GM21717 (cell line): ENCODE results near the gene DLX5.

ENCODE experiments used
- ATAC-seq: cut with Tn5 transposase; IDR thresholded peaks from one replicate; pipeline ENCODE4 v1.9.1; 2021; ENCODE audit warnings: mild to moderate bottlenecking, moderate library complexity; ENCODE audit not compliant: unreplicated experiment

DLX5 gene

DNA sequence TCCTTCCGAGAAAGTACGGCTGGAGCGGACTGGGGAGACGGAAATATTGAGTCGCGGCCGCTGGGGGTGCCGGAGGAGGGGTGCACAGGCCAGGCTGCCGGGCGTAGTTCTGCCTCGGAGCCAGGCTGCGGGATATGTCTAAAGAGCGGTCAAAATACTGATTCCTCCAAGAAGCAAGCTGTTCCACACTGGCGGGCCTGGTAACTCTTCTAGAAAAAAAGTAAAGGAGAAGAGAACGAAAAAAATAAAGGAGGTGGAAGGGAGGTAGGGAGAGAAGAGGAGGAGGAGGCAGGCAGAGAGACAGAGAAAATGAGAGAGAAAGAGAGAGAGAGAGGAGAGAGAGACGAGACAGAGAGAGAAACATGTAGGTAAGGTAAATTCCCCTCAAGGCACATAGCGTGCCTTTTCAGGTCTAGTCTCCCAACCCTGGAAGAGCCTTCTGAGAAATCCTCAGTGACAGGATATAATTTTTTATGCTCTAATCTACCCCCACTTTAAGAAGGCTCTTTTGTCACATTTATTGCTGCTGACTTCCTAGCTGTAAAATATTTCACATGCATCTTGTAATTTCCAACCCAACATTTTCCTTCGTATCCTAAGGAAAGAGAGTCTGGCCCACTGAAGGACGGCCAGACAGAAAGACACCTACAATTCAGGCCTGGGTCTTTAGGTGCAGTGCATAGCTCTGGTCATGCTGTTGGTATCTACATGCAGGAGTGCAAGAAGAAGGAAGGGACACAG, 5.7 kb downstream of the DLX5 start:
- ATAC-seq: no peak

GRCh38 chr7:97018126-97018601, 6.5 kb downstream of the DLX5 start:
- ATAC-seq: no peak

- ATAC-seq: no peak
Measured at GRCh38 chr7:97017192-97018125, 7.2 kb downstream of the DLX5 start.

DNA sequence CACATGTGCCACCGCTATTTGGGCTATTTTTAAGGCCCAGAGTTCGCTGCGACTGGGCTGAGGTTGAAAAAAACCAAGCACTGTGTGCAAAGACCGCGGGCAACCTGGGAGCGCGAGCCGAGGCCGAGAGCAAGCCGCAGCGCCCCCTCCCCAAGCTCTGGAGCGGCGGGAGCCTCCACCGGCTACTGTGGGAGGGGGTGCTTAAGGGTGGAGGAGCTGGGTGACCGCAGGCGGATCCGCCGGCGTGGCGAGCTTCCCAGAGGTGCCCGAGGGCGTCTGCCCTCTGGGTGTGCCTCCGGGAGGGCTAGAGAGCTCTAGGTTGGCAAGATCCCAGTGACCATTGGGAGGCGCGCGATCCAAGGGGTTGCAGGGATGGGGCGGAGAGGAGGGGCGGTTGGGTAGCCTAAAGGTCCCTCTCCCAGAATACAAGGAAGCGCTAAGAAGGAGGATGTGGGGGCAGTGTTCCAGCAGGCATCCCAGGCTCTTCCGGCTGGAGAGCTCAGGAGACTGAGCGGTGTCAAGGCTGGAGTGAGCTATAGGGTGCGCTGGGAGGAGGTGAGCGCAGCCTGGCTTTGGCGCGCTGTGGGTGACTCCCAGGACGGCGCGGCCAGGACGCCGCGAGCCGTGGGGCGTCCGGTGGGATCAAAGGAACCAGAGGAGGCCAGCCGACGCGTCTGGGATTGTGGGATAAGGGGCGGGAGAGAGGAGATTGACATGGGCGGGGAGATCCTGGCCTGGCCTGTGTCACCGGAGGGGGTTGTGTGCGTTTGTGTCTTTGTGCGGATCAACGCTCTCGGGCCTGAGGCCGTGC, 8.0 kb downstream of the DLX5 start:
- ATAC-seq: no peak

- no peak for ATAC-seq
Measured at GRCh38 chr7:97015756-97016380, 8.8 kb downstream of the DLX5 start.

DNA sequence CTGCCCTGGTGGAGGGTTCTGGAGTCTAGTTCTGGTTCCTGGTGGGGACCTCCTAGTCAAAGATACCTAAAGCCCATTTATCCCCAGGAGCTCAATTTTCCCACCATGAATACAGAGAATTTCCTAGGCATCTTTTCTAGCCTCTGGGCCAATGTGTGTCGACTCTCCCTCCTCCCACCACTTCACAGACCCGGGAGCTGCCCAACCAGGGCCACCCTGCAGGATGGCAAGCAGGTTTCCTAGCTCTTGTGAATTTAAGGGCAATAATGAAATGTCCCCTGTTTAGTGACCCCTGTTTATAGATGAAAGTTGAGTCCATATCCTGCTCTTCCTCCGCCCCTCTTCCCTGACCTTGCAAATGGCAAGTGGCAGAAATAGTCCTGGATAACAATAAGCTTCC, 9.4 kb downstream of the DLX5 start:
- ATAC-seq: no peak

- no peak for ATAC-seq
Measured at GRCh38 chr7:97014145-97014750, 10.4 kb downstream of the DLX5 start.

DNA sequence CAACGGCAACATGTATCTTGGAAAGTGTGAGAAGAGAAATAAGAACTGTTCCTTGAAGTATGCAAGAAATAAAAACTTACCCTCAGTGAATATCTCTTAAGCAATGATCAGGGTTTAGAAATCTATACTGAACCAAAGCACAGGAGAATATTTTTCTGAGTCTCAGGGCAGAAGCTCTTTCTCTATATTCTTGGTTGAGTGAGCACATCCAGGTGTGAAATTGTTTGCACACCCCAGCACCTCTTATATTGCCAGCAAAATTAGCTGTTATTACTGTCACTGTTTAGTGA, 10.8 kb downstream of the DLX5 start:
- ATAC-seq: no peak

DNA sequence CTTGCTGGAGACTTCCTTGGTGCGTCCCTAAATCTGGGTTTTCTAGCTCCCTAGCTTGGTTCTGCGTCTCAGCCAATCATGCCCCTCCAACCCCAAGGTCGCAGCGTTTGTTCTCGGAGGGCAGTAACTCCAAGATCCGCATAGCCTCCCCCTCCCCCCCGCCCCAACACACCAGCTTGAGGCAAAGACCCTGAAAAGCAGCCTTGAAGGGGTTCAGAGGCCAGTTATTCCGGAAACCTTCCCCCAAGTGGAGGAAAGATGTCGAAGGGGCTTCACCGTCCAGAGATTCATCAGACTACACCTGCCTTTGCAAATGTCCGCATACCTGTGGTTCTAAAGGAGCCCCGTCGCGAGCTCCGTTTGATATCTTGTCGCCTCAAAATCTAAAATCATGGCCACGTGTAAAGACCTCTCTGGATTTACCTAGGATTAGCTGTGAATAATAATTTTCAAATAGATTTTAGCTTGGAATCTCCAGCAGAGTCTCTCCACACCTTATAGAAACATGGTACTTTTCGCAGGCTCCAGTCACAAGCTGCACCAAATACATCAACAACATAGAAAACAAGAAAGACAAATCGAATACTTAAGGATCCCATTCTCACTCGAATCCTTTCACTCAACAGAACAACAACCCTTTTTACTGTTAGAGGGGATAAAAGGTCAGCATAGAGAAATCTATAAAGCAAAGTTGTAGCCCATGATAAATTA, 11.3 kb downstream of the DLX5 start:
- no peak for ATAC-seq

DNA sequence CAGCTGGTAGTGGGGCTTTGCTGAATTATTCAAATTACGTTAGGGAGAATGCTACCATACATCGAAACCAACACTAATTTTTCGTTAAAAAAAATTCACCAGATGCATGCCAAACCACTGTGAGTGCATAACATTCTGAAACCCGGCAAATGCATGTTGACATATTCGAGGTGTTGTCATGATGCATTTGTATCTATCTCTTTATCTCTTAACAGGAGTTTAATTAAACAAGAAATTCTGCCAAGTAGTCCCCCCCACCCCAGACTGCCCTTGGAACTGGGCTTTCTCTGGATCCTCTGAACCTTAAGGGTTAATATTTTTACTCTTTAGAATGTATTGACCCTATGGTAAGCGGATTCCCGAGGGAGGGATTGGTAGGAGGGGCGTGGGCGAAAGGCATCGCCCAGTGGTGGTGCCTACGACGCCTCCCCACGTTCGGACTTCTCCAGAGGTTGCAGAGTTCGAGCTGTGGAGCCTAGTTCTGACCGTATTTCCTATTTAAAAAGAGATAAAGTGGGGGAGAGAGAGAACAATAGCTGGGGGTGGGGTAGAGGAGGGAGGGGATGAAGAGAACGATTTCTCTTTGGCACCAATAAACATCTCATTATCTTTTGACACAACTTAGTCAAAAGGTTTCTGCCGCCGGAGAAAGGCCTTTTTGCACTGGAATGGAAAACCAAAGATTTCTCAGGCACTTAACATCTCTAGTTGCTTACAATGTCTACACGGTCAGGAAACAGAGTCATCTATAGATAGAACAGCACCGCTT, 12.1 kb downstream of the DLX5 start:
- ATAC-seq: no peak

DNA sequence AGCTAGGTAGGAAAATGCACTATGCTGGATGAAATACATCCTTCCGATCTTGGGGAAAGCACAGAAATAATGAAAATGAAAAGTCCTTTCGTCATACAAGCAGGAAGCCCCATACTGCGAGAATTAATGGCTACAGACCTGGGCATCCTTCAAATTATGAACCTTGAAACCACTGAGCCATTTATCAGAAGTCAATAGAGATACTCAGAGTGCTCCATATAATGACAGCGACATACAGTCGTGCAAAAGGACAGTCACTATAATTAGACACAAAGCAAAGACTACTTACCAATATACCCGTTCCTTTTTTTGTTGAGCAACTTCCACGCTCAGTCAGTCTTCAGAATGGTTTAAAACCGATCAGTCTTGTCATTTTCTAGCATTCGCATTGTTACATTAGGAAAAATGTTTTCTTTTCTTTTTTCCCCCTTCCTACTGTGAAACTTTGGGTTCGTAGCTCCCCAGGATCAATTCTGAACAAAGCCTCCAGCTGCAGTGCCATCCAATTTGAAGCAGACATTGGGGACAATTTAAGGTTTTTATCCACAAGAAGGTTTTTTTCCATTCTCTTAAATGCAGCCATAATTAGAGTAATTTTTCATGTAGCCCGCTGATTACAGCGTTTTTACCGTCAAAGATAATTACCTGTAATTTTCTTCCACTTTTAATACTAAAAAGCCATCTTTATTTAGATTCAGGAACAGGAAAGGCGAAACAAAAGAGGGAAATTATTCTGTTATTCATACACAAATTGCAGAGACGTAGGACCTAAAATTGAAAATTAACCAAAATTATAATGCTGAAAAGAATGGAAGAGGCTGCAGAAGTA, 12.9 kb downstream of the DLX5 start:
- ATAC-seq: no peak

- no peak for ATAC-seq
Measured at GRCh38 chr7:97011104-97011503, 13.5 kb downstream of the DLX5 start.

DNA sequence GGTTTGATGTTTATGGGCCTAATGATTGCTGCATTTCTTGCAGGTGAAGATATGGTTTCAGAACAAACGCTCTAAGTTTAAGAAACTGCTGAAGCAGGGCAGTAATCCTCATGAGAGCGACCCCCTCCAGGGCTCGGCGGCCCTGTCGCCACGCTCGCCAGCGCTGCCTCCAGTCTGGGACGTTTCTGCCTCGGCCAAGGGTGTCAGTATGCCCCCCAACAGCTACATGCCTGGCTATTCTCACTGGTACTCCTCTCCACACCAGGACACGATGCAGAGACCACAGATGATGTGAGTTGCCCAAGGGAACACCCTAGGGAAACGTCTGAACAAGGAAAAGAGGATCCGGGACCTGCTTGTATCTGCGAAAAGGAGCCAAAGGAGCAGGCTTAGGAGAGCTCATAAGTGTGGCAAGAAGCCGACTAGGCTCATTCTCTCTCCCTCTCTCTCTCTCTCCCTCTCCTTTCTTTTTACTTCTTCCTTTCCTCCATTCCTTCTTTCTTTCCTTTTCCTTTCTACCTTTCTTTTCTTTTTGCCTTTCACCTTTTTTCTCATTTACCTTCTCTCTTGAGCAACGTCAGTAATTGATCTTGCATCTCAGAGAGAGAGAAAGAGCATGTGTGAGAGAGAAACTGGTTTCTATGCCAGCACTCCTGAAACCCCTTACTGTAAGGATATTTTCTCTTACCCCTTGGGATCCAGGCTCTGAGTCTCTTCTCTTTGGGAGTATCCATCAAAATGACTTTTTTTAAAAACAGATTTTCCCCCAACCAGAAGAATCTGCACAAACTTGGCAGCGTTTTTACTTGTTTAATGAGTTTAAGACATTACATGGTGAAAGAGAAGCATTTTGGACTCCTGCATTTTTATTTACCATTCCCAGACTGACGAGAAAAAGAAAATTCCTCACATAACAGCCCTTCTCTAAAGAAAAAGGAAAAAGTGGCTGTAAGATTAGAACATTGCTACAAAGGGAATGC, 14.6 kb downstream of the DLX5 start:
- no peak for ATAC-seq

GRCh38 chr7:97008275-97008917, 16.2 kb downstream of the DLX5 start:
- no peak for ATAC-seq

DNA sequence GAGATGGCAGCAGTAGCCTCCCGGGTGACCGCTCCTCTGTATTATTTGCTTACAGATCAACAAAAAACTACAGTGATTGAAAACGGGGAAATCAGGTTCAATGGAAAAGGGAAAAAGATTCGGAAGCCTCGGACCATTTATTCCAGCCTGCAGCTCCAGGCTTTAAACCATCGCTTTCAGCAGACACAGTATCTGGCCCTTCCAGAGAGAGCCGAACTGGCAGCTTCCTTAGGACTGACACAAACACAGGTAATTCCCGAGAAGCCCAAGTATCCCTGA, 17.1 kb downstream of the DLX5 start:
- no peak for ATAC-seq

DNA sequence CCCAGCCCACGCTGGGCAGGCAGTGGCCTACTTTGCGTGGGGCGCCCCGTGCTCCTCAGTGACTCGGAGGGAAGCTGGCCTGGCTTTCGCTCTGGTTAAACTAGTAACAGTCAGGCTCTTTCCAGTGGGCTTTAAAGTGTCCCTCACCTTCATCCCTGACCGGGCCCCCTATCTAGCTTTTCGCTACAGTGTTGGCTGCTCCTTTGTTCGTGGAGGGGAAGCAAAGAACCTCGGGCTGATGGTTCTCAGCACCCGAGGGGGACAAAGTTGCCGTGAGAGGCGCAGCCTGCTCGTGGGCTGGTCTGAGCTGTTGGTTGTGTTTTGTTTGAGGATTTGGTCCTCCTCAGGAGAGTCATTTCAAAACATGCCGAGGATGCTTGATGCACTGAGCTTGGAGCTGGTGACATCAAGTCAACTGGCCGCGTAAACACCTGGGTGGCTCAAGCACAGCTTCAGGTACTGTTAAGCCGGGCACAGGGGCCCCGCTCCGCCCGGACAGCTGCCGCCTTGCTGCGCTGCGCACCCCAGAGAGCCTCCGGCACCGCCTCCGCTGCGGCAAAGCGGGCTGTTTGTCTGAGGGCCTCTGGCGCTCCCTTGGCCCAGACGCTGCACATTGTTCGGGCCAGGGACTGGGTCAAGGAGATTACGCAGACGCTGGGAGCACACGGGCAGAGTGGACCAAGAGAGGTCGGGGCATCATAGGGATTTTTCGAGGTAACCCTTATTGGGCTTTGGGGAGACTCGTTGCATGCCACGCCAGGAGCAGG, 17.6 kb downstream of the DLX5 start:
- no peak for ATAC-seq
